GM23338 (cell line): ENCODE results near the gene NFIC. TPM values are rescaled to one million over a fixed set of nuclear protein-coding genes. Genes with fewer than 3 reads are reported as not detected.
A peak's percentile ranks its signal among the peaks of the same experiment; 100 is the strongest.

Experiments
- ATAC-seq: fragments of 200-7000 bp; cut with Tn5 transposase; 3 replicates; pipeline ENCODE4 v1.9.1; 2020
- DNase-seq: peaks from one replicate; pipeline ENCODE4 v3.0.0-alpha.2; 2015; ENCODE audit warnings: low spot score
- H2AFZ ChIP-seq: fragments of 200-600 bp; sonication (generic); 2 replicates; pipeline ENCODE4 v1.8.0; 2016; ENCODE audit warnings: antibody characterized with exemption, mild to moderate bottlenecking, moderate library complexity
- H3F3A ChIP-seq: fragments of 200-600 bp; sonication (generic); replicated peaks from 2 replicates; pipeline ENCODE4 v1.8.0; 2017; ENCODE audit warnings: antibody characterized with exemption, mixed run types, low read depth
- H3K27ac ChIP-seq: fragments of 200-600 bp; sonication (generic); 2 replicates; pipeline ENCODE4 v1.6.1; 2016; ENCODE audit warnings: low read depth
- H3K27me3 ChIP-seq: fragments of 200-600 bp; sonication (generic); 2 replicates; pipeline ENCODE4 v1.8.0; 2016; ENCODE audit warnings: mild to moderate bottlenecking, mixed run types, moderate library complexity; ENCODE audit not compliant: insufficient read depth
- H3K36me3 ChIP-seq: fragments of 200-600 bp; sonication (generic); 2 replicates; pipeline ENCODE4 v1.8.0; 2016; ENCODE audit warnings: mild to moderate bottlenecking; ENCODE audit not compliant: insufficient read depth
- H3K4me1 ChIP-seq: fragments of 200-600 bp; sonication (generic); 2 replicates; pipeline ENCODE4 v1.8.0; 2016; ENCODE audit warnings: mild to moderate bottlenecking, moderate library complexity; ENCODE audit not compliant: insufficient read depth
- H3K4me2 ChIP-seq: fragments of 200-600 bp; sonication (generic); 2 replicates; pipeline ENCODE4 v1.7.1; 2017; ENCODE audit warnings: mixed run types
- H3K4me3 ChIP-seq: fragments of 200-600 bp; sonication (generic); 2 replicates; pipeline ENCODE4 v1.6.1; 2016; ENCODE audit warnings: mixed run types
- H3K79me2 ChIP-seq: fragments of 200-600 bp; sonication (generic); replicated peaks from 2 replicates; pipeline ENCODE4 v1.8.0; 2017; ENCODE audit warnings: mild to moderate bottlenecking; ENCODE audit not compliant: insufficient read depth
- H3K9me2 ChIP-seq: fragments of 200-600 bp; sonication (generic); 2 replicates; pipeline ENCODE4 v1.8.0; 2017; ENCODE audit not compliant: insufficient read depth
- H4K20me1 ChIP-seq: fragments of 200-600 bp; sonication (generic); replicated peaks from 2 replicates; pipeline ENCODE4 v1.8.0; 2017; ENCODE audit warnings: mild to moderate bottlenecking; ENCODE audit not compliant: insufficient read depth
- H3K27ac Mint-ChIP-seq: 2 replicates; pipeline ENCODE4 v1.8.0; 2020; ENCODE audit warnings: inconsistent platforms, mild to moderate bottlenecking, moderate library complexity, mixed read lengths
- H3K27me3 Mint-ChIP-seq: 3 replicates; pipeline ENCODE4 v1.8.0; 2022; ENCODE audit warnings: low read depth, mild to moderate bottlenecking, moderate library complexity, mixed read lengths, inconsistent platforms; ENCODE audit not compliant: insufficient read depth, poor library complexity
- H3K36me3 Mint-ChIP-seq: 3 replicates; pipeline ENCODE4 v1.8.0; 2021; ENCODE audit warnings: low read depth, mild to moderate bottlenecking, inconsistent platforms, moderate library complexity, mixed read lengths
- H3K4me1 Mint-ChIP-seq: 3 replicates; pipeline ENCODE4 v1.8.0; 2020; ENCODE audit warnings: mild to moderate bottlenecking, inconsistent platforms, mixed read lengths
- H3K4me3 Mint-ChIP-seq: 3 replicates; pipeline ENCODE4 v1.8.0; 2021; ENCODE audit warnings: moderate library complexity, mild to moderate bottlenecking, inconsistent platforms, mixed read lengths
- H3K9me3 Mint-ChIP-seq: 3 replicates; pipeline ENCODE4 v1.8.0; 2020; ENCODE audit warnings: moderate library complexity, mild to moderate bottlenecking, inconsistent platforms, mixed read lengths
- EZH2 ChIP-seq: fragments of 200-600 bp; sonication (generic); IDR thresholded peaks from one replicate; pipeline ENCODE4 v1.8.0; 2017; ENCODE audit warnings: antibody characterized with exemption, mild to moderate bottlenecking, low read depth; ENCODE audit not compliant: unreplicated experiment
- EZH2phosphoT487 ChIP-seq: fragments of 200-600 bp; sonication (generic); IDR thresholded peaks from one replicate; pipeline ENCODE4 v1.8.1; 2018; ENCODE audit warnings: antibody characterized with exemption; ENCODE audit not compliant: unreplicated experiment
- JUNB ChIP-seq: IDR thresholded peaks from one replicate; pipeline ENCODE4 v1.6.1; 2016; ENCODE audit warnings: antibody characterized with exemption; ENCODE audit not compliant: unreplicated experiment
- ZNF331 ChIP-seq: fragments of 250-450 bp; sonication (Bioruptor Pico); IDR thresholded peaks from 2 replicates; pipeline ENCODE4 v1.5.0; 2020; ENCODE audit warnings: low read depth, mild to moderate bottlenecking, moderate library complexity
- polyA plus RNA-seq: library from polyadenylated mRNA; unstranded; fragments of >200 nt; fragmentation: Nextera tagmentation; extraction: Ambion mirVana; gene quantifications from 2 replicates; pipeline ENCODE4 v1.2.1, GENCODE V29; 2016
- total RNA-seq: library from RNA; depleted of rRNA; stranded (reverse); fragments of >200 nt; shearing (Covaris generic); gene quantifications from 2 replicates; pipeline ENCODE4 v1.2.3, GENCODE V29; 2014
- TF ChIP-seq, protein P1 (sequence below): IDR thresholded peaks from 2 replicates; pipeline ENCODE4 v1.6.1; 2016; ENCODE audit warnings: antibody characterized with exemption
- TF ChIP-seq, protein P2 (sequence below), 2 experiments: fragments of 200-600 bp in 1 of 2; sonication (generic) in 1 of 2; conservative IDR thresholded peaks; 2 replicates each; pipeline versions ENCODE4 v1.5.1 to v1.6.1; 2016 to 2017; ENCODE audit warnings: antibody characterized with exemption in 2 of 2, low read depth in 2 of 2, mild to moderate bottlenecking in 2 of 2, moderate library complexity in 1 of 2

Gene NFIC
- total and polyA plus RNA-seq, 2 experiments from 2014 or later: 1.3 to 5.3 TPM

DNA sequence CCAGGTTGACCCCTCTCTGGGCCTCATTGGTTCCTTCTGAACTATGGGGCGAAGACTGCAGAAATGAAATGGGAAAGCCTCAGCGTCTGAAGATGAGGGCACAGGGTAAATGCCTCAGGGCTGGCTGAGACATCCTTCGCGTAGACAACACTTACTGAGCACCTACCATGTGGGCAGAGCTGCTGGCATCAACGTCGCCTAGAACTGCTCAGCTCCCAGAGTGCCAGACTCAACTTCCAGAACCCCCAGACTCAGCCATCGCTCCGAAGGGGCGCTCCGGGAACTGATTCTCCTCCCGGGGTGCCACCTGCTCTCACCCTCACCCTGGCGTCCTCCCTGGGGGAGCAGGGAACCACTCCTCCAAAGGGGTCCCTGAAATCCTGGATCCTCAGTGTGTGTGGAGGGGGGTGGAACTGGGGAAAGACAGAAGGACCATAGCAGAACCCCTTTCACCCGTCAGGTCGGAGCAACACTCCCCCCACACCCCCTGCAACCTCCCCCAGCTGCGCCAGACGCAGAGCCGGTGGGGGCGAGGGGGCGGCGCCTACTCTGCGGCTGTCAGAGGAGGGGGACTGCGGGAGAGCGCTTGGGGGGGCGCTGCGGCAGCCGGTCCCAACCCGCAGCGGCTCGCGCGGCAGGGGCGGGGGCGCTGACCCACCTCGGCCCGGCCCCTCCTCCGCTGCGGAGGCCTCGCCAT, 8.2 kb upstream of the NFIC start:
- Histone ChIP-seq H3F3A (peaks cover 9% of the 10 kb centered on the region; the same call in 1 of the 2 replicates), H2AFZ (no peak overlapping the region), H3K9me2 (no peaks in the 10 kb centered on the region), H3K36me3 (no peaks in the 10 kb centered on the region), H3K4me1 (no peaks in the 10 kb centered on the region; the same call in 1 of the 2 replicates), H3K4me2 (peak overlapping the region; percentile 55; the same call in 1 of the 2 replicates), H3K27me3 (peaks cover 95% of the 10 kb centered on the region), H3K79me2 (no peaks in the 10 kb centered on the region), H3K27ac (no peak overlapping the region), H4K20me1 (peaks cover 23% of the 10 kb centered on the region; the same call in 1 of the 2 replicates), H3K4me3 (no peak overlapping the region)
- peaks cover 75% of the 10 kb centered on the region for H3K27me3 Mint-ChIP-seq
- H3K36me3 Mint-ChIP-seq: peaks cover 3% of the 10 kb centered on the region; the same call in 1 of the 3 replicates
- no peak overlapping the region for H3K27ac Mint-ChIP-seq
- TF ChIP-seq EZH2 (peak; percentile 93), JUNB (no peak), EZH2phosphoT487 (peak; percentile 24)
- no peak for DNase-seq
- peaks cover 12% of the 10 kb centered on the region for H3K4me1 Mint-ChIP-seq
- peak; percentile 14 for ATAC-seq
- peak overlapping the region; percentile 66 for H3K4me3 Mint-ChIP-seq
- peaks cover 2% of the 10 kb centered on the region; the same call in 1 of the 3 replicates for H3K9me3 Mint-ChIP-seq

DNA sequence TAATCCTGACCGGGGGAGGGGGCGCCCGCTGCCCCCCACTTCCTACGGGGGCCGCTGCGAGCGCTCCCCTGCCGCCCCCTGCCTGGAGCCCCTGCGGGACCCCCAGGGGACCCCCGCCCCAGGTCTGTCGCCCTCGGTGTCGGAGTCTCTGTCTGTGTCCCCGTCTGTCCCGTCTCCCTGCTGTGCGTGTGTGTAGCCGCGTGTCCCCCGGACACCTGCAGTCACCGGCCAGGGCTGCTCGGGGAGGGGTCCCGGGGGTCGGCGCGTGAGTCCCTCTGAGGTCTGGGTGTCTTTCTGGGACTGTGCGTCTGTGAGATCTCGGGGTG, 7.7 kb upstream of the NFIC start:
- DNase-seq: no peak
- H3K4me1 ChIP-seq: no peaks in the 10 kb centered on the region; the same call in 1 of the 2 replicates
- H3K4me3 ChIP-seq: 0 out of 2 replicates have a peak overlapping the region, but pooled peaks have one; percentile 17
- H3K4me2 ChIP-seq: peak overlapping the region; percentile 55; the same call in 1 of the 2 replicates
- no peak overlapping the region for H3K27ac ChIP-seq
- peaks cover 23% of the 10 kb centered on the region; the same call in 1 of the 2 replicates for H4K20me1 ChIP-seq
- H3K4me1 Mint-ChIP-seq: peaks cover 12% of the 10 kb centered on the region
- no peaks in the 10 kb centered on the region for H3K9me2 ChIP-seq
- ATAC-seq: no peak
- H2AFZ ChIP-seq: no peak overlapping the region
- H3K27me3 ChIP-seq: peaks cover 95% of the 10 kb centered on the region
- no peak overlapping the region for H3K27ac Mint-ChIP-seq
- no peaks in the 10 kb centered on the region for H3K36me3 ChIP-seq
- H3K36me3 Mint-ChIP-seq: peaks cover 3% of the 10 kb centered on the region; the same call in 1 of the 3 replicates
- H3K9me3 Mint-ChIP-seq: peaks cover 2% of the 10 kb centered on the region; the same call in 1 of the 3 replicates
- TF ChIP-seq, protein P1, sequence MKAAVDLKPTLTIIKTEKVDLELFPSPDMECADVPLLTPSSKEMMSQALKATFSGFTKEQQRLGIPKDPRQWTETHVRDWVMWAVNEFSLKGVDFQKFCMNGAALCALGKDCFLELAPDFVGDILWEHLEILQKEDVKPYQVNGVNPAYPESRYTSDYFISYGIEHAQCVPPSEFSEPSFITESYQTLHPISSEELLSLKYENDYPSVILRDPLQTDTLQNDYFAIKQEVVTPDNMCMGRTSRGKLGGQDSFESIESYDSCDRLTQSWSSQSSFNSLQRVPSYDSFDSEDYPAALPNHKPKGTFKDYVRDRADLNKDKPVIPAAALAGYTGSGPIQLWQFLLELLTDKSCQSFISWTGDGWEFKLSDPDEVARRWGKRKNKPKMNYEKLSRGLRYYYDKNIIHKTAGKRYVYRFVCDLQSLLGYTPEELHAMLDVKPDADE: no peak
- TF ChIP-seq EZH2 (peak; percentile 84), ZNF331 (CRISPR knock-in tag) (no peak)
- TF ChIP-seq, protein P2, sequence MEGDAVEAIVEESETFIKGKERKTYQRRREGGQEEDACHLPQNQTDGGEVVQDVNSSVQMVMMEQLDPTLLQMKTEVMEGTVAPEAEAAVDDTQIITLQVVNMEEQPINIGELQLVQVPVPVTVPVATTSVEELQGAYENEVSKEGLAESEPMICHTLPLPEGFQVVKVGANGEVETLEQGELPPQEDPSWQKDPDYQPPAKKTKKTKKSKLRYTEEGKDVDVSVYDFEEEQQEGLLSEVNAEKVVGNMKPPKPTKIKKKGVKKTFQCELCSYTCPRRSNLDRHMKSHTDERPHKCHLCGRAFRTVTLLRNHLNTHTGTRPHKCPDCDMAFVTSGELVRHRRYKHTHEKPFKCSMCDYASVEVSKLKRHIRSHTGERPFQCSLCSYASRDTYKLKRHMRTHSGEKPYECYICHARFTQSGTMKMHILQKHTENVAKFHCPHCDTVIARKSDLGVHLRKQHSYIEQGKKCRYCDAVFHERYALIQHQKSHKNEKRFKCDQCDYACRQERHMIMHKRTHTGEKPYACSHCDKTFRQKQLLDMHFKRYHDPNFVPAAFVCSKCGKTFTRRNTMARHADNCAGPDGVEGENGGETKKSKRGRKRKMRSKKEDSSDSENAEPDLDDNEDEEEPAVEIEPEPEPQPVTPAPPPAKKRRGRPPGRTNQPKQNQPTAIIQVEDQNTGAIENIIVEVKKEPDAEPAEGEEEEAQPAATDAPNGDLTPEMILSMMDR (conservative IDR thresholded peaks at IDR 0.05; ENCODE audit: low read depth in 2 of 2): no peak
- H3K27me3 Mint-ChIP-seq: peaks cover 76% of the 10 kb centered on the region
- H3F3A ChIP-seq: peaks cover 9% of the 10 kb centered on the region; the same call in 1 of the 2 replicates
- H3K4me3 Mint-ChIP-seq: peak overlapping the region; percentile 58
- no peaks in the 10 kb centered on the region for H3K79me2 ChIP-seq
